Mesenchymal stem cell (in vitro differentiated cells and primary cell): ENCODE measurements around the gene PRRX2.

Source experiments
- DNase-seq: peaks from one replicate; pipeline ENCODE4 v3.0.0-alpha.2; 2013
- H2AFZ ChIP-seq: one replicate; pipeline ENCODE4 v1.6.1; 2013; ENCODE audit warnings: low read depth, mild to moderate bottlenecking, control low read depth, inconsistent platforms, low read length, moderate library complexity
- H2AK5ac ChIP-seq: 2 replicates; pipeline ENCODE4 v1.6.1; 2013; ENCODE audit warnings: low read length, moderate library complexity, mild to moderate bottlenecking, inconsistent platforms; ENCODE audit not compliant: severe bottlenecking
- H2BK120ac ChIP-seq: one replicate; pipeline ENCODE4 v1.6.1; 2013; ENCODE audit warnings: low read depth, mild to moderate bottlenecking, inconsistent platforms, low read length, moderate library complexity
- H2BK12ac ChIP-seq, 2 experiments: one replicate each; pipeline ENCODE4 v1.6.1; 2013; ENCODE audit warnings: inconsistent platforms in 2 of 2, low read length in 2 of 2, mild to moderate bottlenecking in 2 of 2, moderate library complexity in 2 of 2, control low read depth in 1 of 2
- H2BK15ac ChIP-seq: one replicate; pipeline ENCODE4 v1.6.1; 2013; ENCODE audit warnings: mild to moderate bottlenecking, low read depth, inconsistent platforms; ENCODE audit not compliant: poor library complexity, severe bottlenecking
- H2BK5ac ChIP-seq: 2 replicates; pipeline ENCODE4 v1.6.1; 2013; ENCODE audit warnings: low read depth, mild to moderate bottlenecking, low read length, control low read depth, inconsistent platforms; ENCODE audit not compliant: poor library complexity, severe bottlenecking
- H3K14ac ChIP-seq, 2 experiments: one replicate each; pipeline ENCODE4 v1.6.1; 2013; ENCODE audit warnings: inconsistent platforms in 2 of 2, low read length in 2 of 2, control low read depth in 1 of 2, mild to moderate bottlenecking in 1 of 2, moderate library complexity in 1 of 2
- H3K18ac ChIP-seq, 2 experiments: one replicate each; pipeline ENCODE4 v1.6.1; 2013; ENCODE audit warnings: inconsistent platforms in 2 of 2, low read length in 2 of 2, control low read depth in 1 of 2, low read depth in 1 of 2, mild to moderate bottlenecking in 1 of 2
- H3K23ac ChIP-seq, 2 experiments: one replicate each; pipeline ENCODE4 v1.6.1; 2013; ENCODE audit warnings: inconsistent platforms in 2 of 2, low read length in 2 of 2, mild to moderate bottlenecking in 2 of 2, moderate library complexity in 2 of 2, control low read depth in 1 of 2
- H3K27ac ChIP-seq: 2 replicates; pipeline ENCODE4 v1.5.1; 2013; ENCODE audit warnings: mild to moderate bottlenecking, moderate library complexity, low read length, control low read depth, inconsistent platforms; ENCODE audit not compliant: poor library complexity, severe bottlenecking
- H3K27me3 ChIP-seq, 2 experiments: 2 replicates each; pipeline versions ENCODE4 v1.6.1 to v1.7.0; 2013; ENCODE audit warnings: low read length in 2 of 2, mild to moderate bottlenecking in 2 of 2, moderate library complexity in 2 of 2, control low read depth in 1 of 2, inconsistent platforms in 1 of 2; ENCODE audit not compliant: control insufficient read depth in 1 of 2, insufficient read depth in 1 of 2
- H3K36me3 ChIP-seq, 2 experiments: 2 replicates each; pipeline versions ENCODE4 v1.6.1 to v1.7.0; 2013; ENCODE audit warnings: low read length in 2 of 2, control low read depth in 1 of 2, inconsistent platforms in 1 of 2, low read depth in 1 of 2, mild to moderate bottlenecking in 1 of 2; ENCODE audit not compliant: insufficient read depth in 2 of 2, control insufficient read depth in 1 of 2
- H3K4ac ChIP-seq, 2 experiments: one replicate each; pipeline ENCODE4 v1.6.1; 2013; ENCODE audit warnings: inconsistent platforms in 2 of 2, low read length in 2 of 2, mild to moderate bottlenecking in 2 of 2, moderate library complexity in 2 of 2, control low read depth in 1 of 2, low read depth in 1 of 2
- H3K4me1 ChIP-seq: 2 replicates; pipeline ENCODE4 v1.6.1; 2013; ENCODE audit warnings: low read depth, low read length, control low read depth; ENCODE audit not compliant: control insufficient read depth, insufficient read depth
- H3K4me2 ChIP-seq: 2 replicates; pipeline ENCODE4 v1.6.1; 2013; ENCODE audit warnings: low read length, mild to moderate bottlenecking, inconsistent platforms; ENCODE audit not compliant: poor library complexity, severe bottlenecking
- H3K4me3 ChIP-seq, 2 experiments: 2 replicates each; pipeline versions ENCODE4 v1.5.1 to v1.7.0; 2013; ENCODE audit warnings: low read length in 2 of 2, mild to moderate bottlenecking in 2 of 2, control low read depth in 1 of 2, low read depth in 1 of 2; ENCODE audit not compliant: insufficient read depth in 1 of 2
- H3K79me1 ChIP-seq: replicated peaks from 2 replicates; pipeline ENCODE4 v1.6.1; 2013; ENCODE audit warnings: mild to moderate bottlenecking, control low read depth, low read length, inconsistent platforms; ENCODE audit not compliant: poor library complexity, severe bottlenecking
- H3K9ac ChIP-seq: 2 replicates; pipeline ENCODE4 v1.7.0; 2013; ENCODE audit warnings: mild to moderate bottlenecking, low read length, moderate library complexity
- H3K9me3 ChIP-seq: 2 replicates; pipeline ENCODE4 v1.7.0; 2013; ENCODE audit warnings: mild to moderate bottlenecking, low read length; ENCODE audit not compliant: control insufficient read depth
- H4K8ac ChIP-seq: one replicate; pipeline ENCODE4 v1.6.1; 2013; ENCODE audit warnings: inconsistent platforms, mild to moderate bottlenecking, low read length, moderate library complexity
- H4K91ac ChIP-seq: one replicate; pipeline ENCODE4 v1.6.1; 2013; ENCODE audit warnings: mild to moderate bottlenecking, low read length, inconsistent platforms
- WGBS: methylation state at CpG from one replicate; pipeline ENCODE4 v1.1.7; 2013; ENCODE audit warnings: mixed read lengths; 5-methylcytosine and 5-hydroxymethylcytosine counted together

PRRX2 gene

GRCh38 chr9:129678844-129679243 lies 13.4 kb downstream of the PRRX2 start:
- Histone ChIP-seq H3K14ac (no peak overlapping the region), H3K4ac (no peak overlapping the region), H4K8ac (no peak overlapping the region), H3K27me3 (peaks cover 0 to 72% of the 10 kb centered on the region in 2 experiments), H3K27ac (no peak overlapping the region), H3K9ac (no peak overlapping the region), H3K4me3 (no peak overlapping the region), H4K91ac (peak overlapping the region; percentile 60), H3K4me2 (no peak overlapping the region), H2BK12ac (no peak overlapping the region), H2AK5ac (no peak overlapping the region), H2BK120ac (no peak overlapping the region), H2BK5ac (no peak overlapping the region), H3K23ac (no peak overlapping the region), H3K18ac (no peak overlapping the region), H3K4me1 (peaks cover under 1% of the 10 kb centered on the region), H2BK15ac (no peak overlapping the region), H2AFZ (no peak overlapping the region), H3K36me3 (no peaks in the 10 kb centered on the region), H3K9me3 (no peaks in the 10 kb centered on the region), H3K79me1 (no peaks in the 10 kb centered on the region)
- no peak for DNase-seq
- 81% methylated on average over 9 of the region's 9 CpGs for WGBS

- Histone ChIP-seq H4K8ac (no peak overlapping the region), H3K27me3 (peaks cover 0 to 67% of the 10 kb centered on the region in 2 experiments), H2BK5ac (no peak overlapping the region), H2BK120ac (no peak overlapping the region), H3K4me3 (no peak overlapping the region), H3K9me3 (no peaks in the 10 kb centered on the region), H3K4ac (no peak overlapping the region), H3K9ac (no peak overlapping the region), H2BK12ac (no peak overlapping the region), H3K14ac (peak overlapping the region in 1 of 2 experiments; percentile 7), H3K4me2 (no peak overlapping the region), H3K27ac (no peak overlapping the region), H2AK5ac (no peak overlapping the region), H4K91ac (no peak overlapping the region), H3K18ac (no peak overlapping the region), H2AFZ (no peak overlapping the region), H3K23ac (no peak overlapping the region), H2BK15ac (no peak overlapping the region), H3K79me1 (no peaks in the 10 kb centered on the region), H3K36me3 (peaks cover 0 to under 1% of the 10 kb centered on the region in 2 experiments), H3K4me1 (no peaks in the 10 kb centered on the region)
- DNase-seq = no peak
- whole genome bisulfite sequencing = 66% methylated on average over 9 of the region's 9 CpGs
Observed at GRCh38 chr9:129679537-129679936, 14.1 kb downstream of the PRRX2 start.

- no peak overlapping the region for H3K23ac ChIP-seq
- DNase-seq = no peak
Observed at GRCh38 chr9:129681924-129682323, 16.5 kb downstream of the PRRX2 start.

GRCh38 chr9:129682381-129682780 lies 16.9 kb downstream of the PRRX2 start:
- no peak overlapping the region for H2AK5ac ChIP-seq
- 96% methylated on average over 5 of the region's 7 CpGs for WGBS
- no peaks in the 10 kb centered on the region for H3K9me3 ChIP-seq
- H3K23ac ChIP-seq = no peak overlapping the region
- no peak overlapping the region for H2BK15ac ChIP-seq
- peaks cover 3% of the 10 kb centered on the region for H3K4me1 ChIP-seq
- no peak overlapping the region for H2AFZ ChIP-seq
- no peak overlapping the region for H2BK120ac ChIP-seq
- H3K9ac ChIP-seq = no peak overlapping the region
- DNase-seq = no peak
- H4K91ac ChIP-seq = no peak overlapping the region
- H4K8ac ChIP-seq = no peak overlapping the region
- H3K27ac ChIP-seq = no peak overlapping the region
- H3K4ac ChIP-seq = no peak overlapping the region
- no peak overlapping the region for H3K4me2 ChIP-seq
- no peak overlapping the region for H3K14ac ChIP-seq
- H2BK12ac ChIP-seq = no peak overlapping the region
- peaks cover 0 to 38% of the 10 kb centered on the region in 2 experiments for H3K27me3 ChIP-seq
- peaks cover 0 to 3% of the 10 kb centered on the region in 2 experiments for H3K36me3 ChIP-seq
- H3K18ac ChIP-seq = no peak overlapping the region
- no peaks in the 10 kb centered on the region for H3K79me1 ChIP-seq
- H3K4me3 ChIP-seq = no peak overlapping the region
- H2BK5ac ChIP-seq = no peak overlapping the region

More at GRCh38 chr9:129681924-129682323, 16.5 kb downstream of the PRRX2 start:
- Histone ChIP-seq H4K8ac (no peak overlapping the region), H3K14ac (no peak overlapping the region), H3K18ac (no peak overlapping the region), H3K27me3 (peaks cover 0 to 43% of the 10 kb centered on the region in 2 experiments), H3K9ac (no peak overlapping the region), H4K91ac (no peak overlapping the region), H2AK5ac (no peak overlapping the region), H2BK5ac (no peak overlapping the region), H3K36me3 (peaks cover 0 to 3% of the 10 kb centered on the region in 2 experiments), H3K4ac (no peak overlapping the region), H3K4me1 (peaks cover 3% of the 10 kb centered on the region), H3K9me3 (no peaks in the 10 kb centered on the region), H2BK12ac (no peak overlapping the region), H2AFZ (no peak overlapping the region), H3K27ac (no peak overlapping the region), H3K4me2 (no peak overlapping the region), H3K79me1 (no peaks in the 10 kb centered on the region), H2BK15ac (no peak overlapping the region), H2BK120ac (no peak overlapping the region), H3K4me3 (no peak overlapping the region)
- WGBS = 86% methylated on average over 9 of the region's 11 CpGs
